Mammary epithelial cell (primary cell): ENCODE measurements around the gene DSE.

Experiments
- EZH2 ChIP-seq: IDR thresholded peaks from 2 replicates; pipeline ENCODE4 v1.6.1; 2012; ENCODE audit warnings: low read length, inconsistent platforms, borderline replicate concordance
- TF ChIP-seq, protein P1 (sequence below), 2 donors: IDR thresholded peaks in 1 of 2; conservative IDR thresholded peaks in 1 of 2; 2 replicates each; pipeline ENCODE4 v1.5.1; 2011 to 2012; ENCODE audit warnings: inconsistent platforms in 2 of 2, low read length in 2 of 2, mild to moderate bottlenecking in 2 of 2, control low read depth in 1 of 2, low read depth in 1 of 2; ENCODE audit not compliant: insufficient read depth in 1 of 2; ENCODE audit errors: extremely low read depth in 1 of 2

DNA sequence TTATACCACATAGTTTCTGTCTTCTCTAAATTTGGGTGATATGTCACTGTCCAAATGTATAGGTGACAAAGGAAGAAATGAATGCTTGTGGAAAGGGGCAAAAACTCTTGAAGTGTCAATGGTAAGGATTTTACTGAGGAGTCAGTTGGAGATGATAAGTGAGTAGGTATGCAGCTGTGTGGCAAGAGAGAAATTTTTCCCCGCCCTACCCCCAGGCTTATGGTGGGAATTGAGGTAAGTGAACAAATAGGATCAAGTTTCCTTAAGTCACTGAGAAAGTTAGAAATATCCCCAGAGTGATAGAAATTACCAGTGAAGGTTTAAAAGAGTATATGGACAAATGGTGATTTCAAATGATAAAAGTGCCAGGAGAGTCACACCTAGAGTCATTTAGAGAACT lies 11.8 kb downstream of the DSE start:
- TF ChIP-seq, protein P1, sequence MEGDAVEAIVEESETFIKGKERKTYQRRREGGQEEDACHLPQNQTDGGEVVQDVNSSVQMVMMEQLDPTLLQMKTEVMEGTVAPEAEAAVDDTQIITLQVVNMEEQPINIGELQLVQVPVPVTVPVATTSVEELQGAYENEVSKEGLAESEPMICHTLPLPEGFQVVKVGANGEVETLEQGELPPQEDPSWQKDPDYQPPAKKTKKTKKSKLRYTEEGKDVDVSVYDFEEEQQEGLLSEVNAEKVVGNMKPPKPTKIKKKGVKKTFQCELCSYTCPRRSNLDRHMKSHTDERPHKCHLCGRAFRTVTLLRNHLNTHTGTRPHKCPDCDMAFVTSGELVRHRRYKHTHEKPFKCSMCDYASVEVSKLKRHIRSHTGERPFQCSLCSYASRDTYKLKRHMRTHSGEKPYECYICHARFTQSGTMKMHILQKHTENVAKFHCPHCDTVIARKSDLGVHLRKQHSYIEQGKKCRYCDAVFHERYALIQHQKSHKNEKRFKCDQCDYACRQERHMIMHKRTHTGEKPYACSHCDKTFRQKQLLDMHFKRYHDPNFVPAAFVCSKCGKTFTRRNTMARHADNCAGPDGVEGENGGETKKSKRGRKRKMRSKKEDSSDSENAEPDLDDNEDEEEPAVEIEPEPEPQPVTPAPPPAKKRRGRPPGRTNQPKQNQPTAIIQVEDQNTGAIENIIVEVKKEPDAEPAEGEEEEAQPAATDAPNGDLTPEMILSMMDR (conservative IDR thresholded peaks at IDR 0.05 in 1 of 2, IDR thresholded peaks at IDR 0.05 in 1 of 2; ENCODE audit: extremely low read depth in 1 of 2, insufficient read depth in 1 of 2, low read depth in 1 of 2, low read length in 2 of 2): no peak
- no peak for TF ChIP-seq EZH2
